ENCODE results near the gene SCUBE1.

Gene SCUBE1

GRCh38 chr22:43220625-43221380, 122.4 kb downstream of the SCUBE1 start:
- Mint-ChIP-seq H3K27me3 (ENCODE audit: low read depth, poor library complexity) (peaks cover 17% of the 10 kb centered on the region), H3K4me3 (no peak overlapping the region), H3K4me1 (peaks cover 52% of the 10 kb centered on the region), H3K36me3 (ENCODE audit: low read depth) (peaks cover 41% of the 10 kb centered on the region), H3K9me3 (no peaks in the 10 kb centered on the region), H3K27ac (no peak overlapping the region)
- no peak for DNase-seq
- no peak for TF ChIP-seq CTCF (IDR thresholded peaks at IDR 0.05)

GRCh38 chr22:43218786-43219185, 124.4 kb downstream of the SCUBE1 start:
- no peak for TF ChIP-seq CTCF (IDR thresholded peaks at IDR 0.05)
- no peaks in the 10 kb centered on the region for H3K9me3 Mint-ChIP-seq
- H3K27me3 Mint-ChIP-seq (ENCODE audit: low read depth, poor library complexity), result peaks cover 12% of the 10 kb centered on the region
- no peak overlapping the region for H3K4me3 Mint-ChIP-seq
- DNase-seq, result no peak
- peaks cover 49% of the 10 kb centered on the region for H3K4me1 Mint-ChIP-seq
- H3K36me3 Mint-ChIP-seq (ENCODE audit: low read depth), result peaks cover 42% of the 10 kb centered on the region
- H3K27ac Mint-ChIP-seq, result no peak overlapping the region

- no peak for DNase-seq
- H3K4me3 Mint-ChIP-seq, result no peak overlapping the region
- H3K27me3 Mint-ChIP-seq (ENCODE audit: low read depth, poor library complexity), result peaks cover 12% of the 10 kb centered on the region
- H3K4me1 Mint-ChIP-seq, result peaks cover 51% of the 10 kb centered on the region
- H3K36me3 Mint-ChIP-seq (ENCODE audit: low read depth), result peaks cover 39% of the 10 kb centered on the region
- no peak overlapping the region for H3K27ac Mint-ChIP-seq
- H3K9me3 Mint-ChIP-seq, result no peaks in the 10 kb centered on the region
- TF ChIP-seq CTCF (IDR thresholded peaks at IDR 0.05), result no peak
These were observed 125.7 kb downstream of the SCUBE1 start for GRCh38 chr22:43217285-43218030.

- Mint-ChIP-seq H3K36me3 (ENCODE audit: low read depth) (peaks cover 39% of the 10 kb centered on the region), H3K4me1 (peaks cover 47% of the 10 kb centered on the region), H3K9me3 (no peaks in the 10 kb centered on the region), H3K27ac (no peak overlapping the region), H3K4me3 (no peak overlapping the region), H3K27me3 (ENCODE audit: low read depth, poor library complexity) (peaks cover 12% of the 10 kb centered on the region)
- DNase-seq, result no peak
- TF ChIP-seq CTCF (IDR thresholded peaks at IDR 0.05), result no peak
These were observed 126.4 kb downstream of the SCUBE1 start for GRCh38 chr22:43216738-43217137.

GRCh38 chr22:43213962-43214361, 129.2 kb downstream of the SCUBE1 start:
- no peak for TF ChIP-seq CTCF (IDR thresholded peaks at IDR 0.05)
- H3K4me3 Mint-ChIP-seq, result no peak overlapping the region
- no peaks in the 10 kb centered on the region for H3K9me3 Mint-ChIP-seq
- peaks cover 32% of the 10 kb centered on the region for H3K36me3 Mint-ChIP-seq (ENCODE audit: low read depth)
- H3K27me3 Mint-ChIP-seq (ENCODE audit: low read depth, poor library complexity), result peaks cover 8% of the 10 kb centered on the region
- no peak overlapping the region for H3K27ac Mint-ChIP-seq
- no peak for DNase-seq
- H3K4me1 Mint-ChIP-seq, result peaks cover 42% of the 10 kb centered on the region

Data from nephron progenitor cell (in vitro differentiated cells).